Activated naive CD8-positive, alpha-beta T cell treated with anti-CD3 and anti-CD28 coated beads, Interleukin-2, amount 50 U/mL, for 16 hours (primary cell): ENCODE results near the gene SCD5.

Experiments used
- DNase-seq: peaks from one replicate; pipeline ENCODE4 v3.0.0-alpha.2; 2020; ENCODE audit warnings: low read depth, low spot score

Gene SCD5

GRCh38 chr4:82765134-82765533, 33.5 kb downstream of the SCD5 start:
- no peak for DNase-seq

DNA sequence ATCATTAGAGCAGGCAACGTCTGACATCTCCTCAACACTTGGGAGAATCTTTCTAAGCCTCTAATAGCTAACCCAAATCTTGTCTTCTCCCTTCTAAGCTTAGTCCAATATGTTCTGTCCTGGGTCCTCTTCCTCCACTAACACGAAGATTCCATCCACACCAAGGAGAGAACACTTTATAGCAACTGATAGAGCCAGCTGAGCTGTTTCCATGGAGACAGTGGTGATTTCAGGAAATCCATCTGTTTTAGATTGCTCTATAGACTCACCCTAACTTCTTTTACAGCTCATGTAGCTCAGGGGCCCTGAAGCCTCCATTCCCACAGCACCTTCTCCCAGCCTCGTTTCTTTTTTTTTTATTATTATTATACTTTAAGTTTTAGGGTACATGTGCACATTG, 37.4 kb downstream of the SCD5 start:
- no peak for DNase-seq

DNA sequence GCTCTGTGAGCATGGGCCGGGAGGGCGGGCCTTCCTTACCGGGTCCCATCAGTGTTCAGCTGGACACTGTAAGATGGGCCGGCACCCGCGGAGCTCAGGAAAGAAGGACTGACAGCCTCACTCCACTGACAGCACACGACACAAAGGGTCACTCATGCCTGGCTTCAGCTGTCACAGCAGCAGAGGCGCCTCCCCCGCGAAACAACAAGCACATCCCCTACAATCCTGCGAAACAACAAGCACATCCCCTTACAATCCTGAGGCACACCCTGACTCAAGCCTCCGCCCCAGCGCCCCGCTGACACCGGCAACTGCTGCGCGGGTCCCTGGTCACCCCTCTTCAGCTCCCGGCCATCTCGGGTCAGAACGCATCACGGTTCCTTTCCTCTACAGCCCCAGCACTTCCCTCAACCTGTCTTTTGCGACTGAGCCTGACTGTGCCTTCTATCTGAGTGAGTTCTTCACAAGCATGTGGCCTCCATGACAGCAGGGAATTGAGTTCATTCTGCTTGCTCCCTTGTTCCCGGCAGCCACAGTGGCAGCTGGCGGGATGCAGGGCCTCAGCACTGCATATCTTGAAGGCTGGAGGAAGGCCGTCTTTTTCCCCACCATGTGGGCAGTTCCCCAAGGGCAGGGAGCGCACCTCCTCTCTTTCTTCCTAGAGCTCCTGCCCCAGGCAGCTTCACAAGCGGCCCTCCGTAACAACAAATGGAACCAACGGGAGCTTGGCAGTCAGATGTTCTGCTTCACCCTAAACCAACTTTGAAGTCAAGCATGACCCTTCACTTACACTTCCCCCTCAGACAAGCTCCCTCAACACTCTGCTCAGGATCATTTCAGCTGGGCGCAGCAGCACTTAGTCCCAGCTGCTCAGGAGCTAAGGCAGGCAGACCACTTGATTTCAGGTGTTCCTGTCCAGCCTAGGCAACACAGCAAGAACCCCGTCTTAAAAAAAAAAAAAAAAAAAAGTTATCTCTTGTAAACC, 39.6 kb downstream of the SCD5 start:
- no peak for DNase-seq

GRCh38 chr4:82756061-82756460, 42.5 kb downstream of the SCD5 start:
- no peak for DNase-seq

DNA sequence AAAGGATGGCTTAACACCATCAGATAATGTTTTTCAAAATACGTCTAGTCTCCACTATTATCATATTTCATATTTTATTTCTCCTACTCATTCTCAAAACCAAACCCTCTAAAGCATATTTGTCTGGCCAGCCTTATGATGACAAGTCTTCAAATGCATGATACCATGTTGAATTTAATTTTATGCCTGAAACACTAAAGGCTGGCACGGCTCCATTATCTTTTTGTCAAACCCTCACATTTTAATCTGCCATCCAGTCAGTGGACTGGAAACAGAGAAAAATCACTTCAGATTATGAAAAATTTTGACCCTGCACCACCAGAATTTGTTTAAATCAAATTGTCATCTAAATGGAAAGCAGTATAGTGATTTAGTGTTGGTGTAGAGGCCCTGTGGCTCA, 42.9 kb downstream of the SCD5 start:
- DNase-seq, result no peak

DNA sequence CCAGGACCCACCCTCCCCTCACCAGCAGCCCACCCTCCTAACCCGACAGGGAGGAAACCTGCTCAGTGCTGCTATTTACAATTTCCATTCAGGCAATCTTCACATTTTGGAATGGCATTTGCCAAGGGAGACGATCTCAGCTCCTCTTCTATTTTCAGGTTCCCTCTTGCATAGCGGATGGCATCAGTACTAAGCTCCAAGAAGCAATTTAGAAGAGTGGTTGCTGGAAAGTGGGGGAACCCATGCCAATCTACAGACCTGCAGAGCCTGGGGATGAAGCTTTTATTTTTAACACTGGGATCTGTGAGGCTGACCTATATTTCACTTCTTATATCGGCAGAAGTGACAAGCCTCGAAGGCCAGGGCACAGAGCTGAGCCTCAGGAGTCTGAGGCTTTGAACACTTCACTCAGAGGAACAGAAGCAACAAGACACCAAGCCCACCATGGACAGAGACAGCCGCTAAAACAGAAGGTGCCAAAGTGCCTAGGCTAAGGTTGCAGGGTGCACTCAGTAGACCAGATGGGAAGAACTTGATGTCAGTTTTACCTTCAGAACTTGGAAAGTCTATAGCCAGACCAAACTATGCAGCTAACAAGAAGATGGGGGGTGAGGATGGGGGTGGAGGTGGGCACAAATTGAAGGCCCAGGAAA, 44.0 kb downstream of the SCD5 start:
- DNase-seq, result no peak

GRCh38 chr4:82753725-82754410, 44.7 kb downstream of the SCD5 start:
- no peak for DNase-seq

GRCh38 chr4:82753238-82753637, 45.4 kb downstream of the SCD5 start:
- DNase-seq, result no peak

- no peak for DNase-seq
These were observed 49.7 kb downstream of the SCD5 start for GRCh38 chr4:82748810-82749470.

DNA sequence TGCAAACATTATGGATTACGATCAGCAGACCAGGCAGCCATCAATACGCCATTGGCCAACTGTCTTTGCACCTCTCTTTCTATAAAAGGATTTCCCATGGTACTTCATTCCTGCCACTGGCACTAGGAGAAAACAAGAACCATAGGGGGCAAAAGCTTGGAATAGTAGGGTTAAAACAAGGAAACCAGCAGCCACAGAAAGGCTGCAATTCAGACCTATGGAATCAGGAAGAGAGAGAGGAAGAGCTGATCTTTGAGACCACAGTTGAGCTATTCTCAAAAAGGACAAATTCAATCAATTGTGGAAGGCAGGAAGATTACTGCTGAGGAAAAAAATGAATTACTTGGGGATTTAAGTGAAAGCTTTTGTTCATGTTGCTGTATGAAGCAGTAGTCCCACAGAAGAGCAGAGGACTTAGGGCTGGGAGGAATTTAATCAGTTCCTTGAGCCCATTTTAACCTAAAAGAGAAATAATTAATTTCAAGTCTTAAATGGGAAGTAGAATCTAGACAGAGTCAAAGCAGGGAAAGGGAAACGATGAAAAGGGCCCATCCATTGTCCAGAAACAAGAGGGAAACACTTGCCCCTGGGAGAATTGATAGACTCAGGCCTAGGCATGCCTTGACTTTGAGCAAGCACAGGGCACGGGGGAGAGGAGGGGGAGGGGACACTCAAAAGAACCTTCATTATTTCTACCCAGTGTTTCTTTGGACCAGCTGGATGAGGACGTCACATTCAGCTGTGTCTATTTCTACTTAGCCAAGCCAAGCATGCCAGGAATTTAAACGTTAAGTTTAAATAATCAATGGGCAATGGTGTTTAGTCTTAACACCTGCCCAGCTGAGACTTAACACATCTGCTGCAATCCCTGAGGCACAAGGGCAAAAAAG, 50.7 kb downstream of the SCD5 start:
- no peak for DNase-seq

GRCh38 chr4:82746705-82747574, 51.7 kb downstream of the SCD5 start:
- no peak for DNase-seq

DNA sequence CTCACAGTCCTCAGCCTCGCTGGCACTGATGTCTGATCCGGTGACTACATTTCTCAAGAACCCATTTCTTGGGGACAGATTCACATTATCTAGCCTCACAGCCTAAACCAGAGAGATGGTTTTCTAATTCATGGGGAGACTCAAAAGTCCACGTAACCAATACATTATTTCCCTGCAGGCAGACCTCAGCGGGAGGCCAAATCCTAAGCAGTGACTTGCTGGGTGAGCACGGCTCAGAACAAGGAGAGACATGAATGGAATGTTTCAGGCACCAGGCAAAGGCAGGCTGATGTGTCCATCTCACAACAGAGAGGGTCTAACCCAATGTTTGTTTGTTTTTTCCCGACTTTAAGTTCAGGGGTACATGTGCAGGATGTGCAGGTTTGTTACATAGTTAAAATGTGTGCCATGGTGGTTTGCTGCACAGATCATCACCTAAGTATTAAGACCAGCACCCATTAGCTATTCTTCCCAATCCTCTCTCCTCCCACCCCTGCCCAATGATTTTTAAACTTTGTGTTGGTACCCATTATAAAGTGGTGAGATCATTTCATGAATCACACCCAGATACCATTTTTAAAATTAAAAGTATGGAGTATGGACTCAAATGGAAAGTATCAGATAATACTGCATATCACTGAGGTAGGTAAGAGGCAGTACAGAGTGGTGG, 53.3 kb downstream of the SCD5 start:
- DNase-seq, result no peak

GRCh38 chr4:82744284-82744968, 54.2 kb downstream of the SCD5 start:
- DNase-seq, result no peak

DNA sequence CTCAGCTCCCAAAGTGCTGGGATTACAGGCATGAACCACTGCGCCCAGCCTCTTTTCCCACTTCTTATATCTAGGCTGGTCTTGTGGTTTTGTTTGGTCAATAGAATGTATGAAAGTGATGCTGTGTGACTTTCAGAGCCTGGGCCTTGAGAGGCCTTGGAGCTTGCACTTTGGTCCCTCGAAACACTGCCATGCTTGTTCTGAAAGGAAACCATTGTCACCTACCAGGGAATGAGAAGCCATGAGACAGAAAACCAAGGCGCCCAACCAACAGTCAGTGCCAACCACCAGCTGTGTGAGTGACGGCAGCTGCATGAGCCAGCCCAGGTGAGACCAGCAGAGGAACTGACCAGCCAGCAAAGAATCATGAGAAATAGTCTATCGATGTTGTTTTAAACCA, 57.4 kb downstream of the SCD5 start:
- DNase-seq, result no peak

DNA sequence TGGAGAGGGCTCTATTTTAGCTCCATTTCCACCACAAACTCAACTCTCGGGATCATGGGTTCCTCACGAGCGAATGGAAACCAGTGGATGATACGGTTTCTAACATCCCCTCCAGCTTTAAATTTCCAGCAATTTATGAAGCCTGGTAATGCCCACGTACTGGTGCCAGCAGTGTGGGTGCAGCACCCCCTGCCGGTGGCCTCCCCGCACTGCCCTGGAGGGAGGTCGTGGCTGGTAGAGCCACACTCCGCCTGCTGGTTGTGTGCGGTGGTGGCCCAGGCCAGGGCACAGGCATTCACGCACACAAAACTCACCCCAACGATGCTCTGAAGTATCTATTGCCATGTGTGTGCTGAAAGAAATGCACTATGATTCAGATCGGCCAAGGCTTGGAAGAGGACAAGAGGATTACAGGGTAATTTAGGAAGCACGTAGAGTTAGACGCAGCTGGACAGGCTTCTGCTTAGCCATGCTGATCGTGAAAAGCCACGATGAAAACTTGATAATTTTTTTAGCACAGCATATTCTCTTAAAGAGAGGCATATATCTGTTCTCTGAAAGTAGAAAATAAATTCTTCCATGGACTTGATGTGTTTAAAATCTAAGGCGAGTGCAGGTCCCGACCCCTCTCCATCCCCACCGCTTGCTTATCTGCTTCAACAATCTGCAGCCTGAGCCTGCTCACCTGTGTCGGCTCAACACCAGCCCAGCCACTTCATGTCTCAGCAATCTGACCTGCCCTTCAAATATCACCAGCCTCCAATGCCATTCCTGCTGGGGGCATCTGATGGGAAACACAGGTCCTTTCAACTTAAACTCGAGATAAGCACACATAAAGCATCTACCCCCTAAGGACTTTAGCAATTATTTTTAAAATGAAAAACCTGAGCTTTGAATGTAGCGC, 59.1 kb downstream of the SCD5 start:
- peak; percentile 10 for DNase-seq

- DNase-seq, result no peak
These were observed 61.2 kb downstream of the SCD5 start for GRCh38 chr4:82737354-82737753.

DNA sequence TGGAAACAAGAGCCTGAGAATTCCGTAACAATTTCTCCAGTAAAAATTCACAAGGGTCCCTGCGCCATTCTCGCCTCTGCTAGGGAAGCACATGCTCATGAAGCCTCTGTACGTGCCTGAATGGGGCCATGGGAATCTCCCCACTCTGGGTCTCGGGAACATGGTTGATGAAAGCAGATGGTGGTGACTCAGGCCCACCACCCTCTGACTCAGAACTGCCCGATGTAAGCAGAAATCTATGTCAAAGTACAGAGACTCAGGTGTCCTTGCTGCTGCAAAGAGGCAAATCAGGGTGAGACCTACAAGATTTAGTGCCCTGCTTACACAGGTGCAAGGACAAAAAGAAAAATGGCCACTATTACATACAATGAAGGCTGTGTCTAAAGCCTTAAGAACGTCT, 65.0 kb downstream of the SCD5 start:
- no peak for DNase-seq

DNA sequence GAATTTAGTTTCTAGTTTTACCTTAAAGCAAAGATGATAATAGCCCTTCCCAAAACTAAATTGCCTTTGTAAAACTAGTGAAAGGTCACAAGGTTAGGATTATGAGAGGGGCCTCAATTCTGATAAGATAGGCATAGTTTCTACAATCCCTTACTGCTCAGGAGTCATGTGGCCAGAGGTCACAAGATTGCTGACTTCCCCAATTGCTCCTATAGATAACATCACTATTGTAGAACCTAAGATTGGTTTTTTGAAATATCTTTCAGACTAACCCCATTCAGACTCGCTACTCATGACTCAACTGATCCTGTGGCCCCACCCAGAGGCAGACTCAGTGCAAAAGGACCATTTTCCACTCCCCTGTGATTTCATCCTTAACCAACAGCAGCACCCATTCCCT, 70.3 kb downstream of the SCD5 start:
- no peak for DNase-seq
